SK-N-SH (cell line): Measurements from ENCODE around the gene PROM1. TPM values are rescaled to one million over a fixed set of nuclear protein-coding genes. Genes with fewer than 3 reads are reported as not detected.

Source experiments
- CTCF ChIA-PET: fragments of 300-600, 350-600 bp; formaldehyde crosslinking; extraction: SDS; loops from one replicate; lab custom pipeline; 2021; lab: Yijun Ruan, JAX
- POLR2A ChIA-PET: fragments of 350-600 bp; sonication (Branson Sonifier 250); formaldehyde crosslinking; extraction: SDS; loops from one replicate; lab custom pipeline; 2020; ENCODE audit warnings: antibody characterized with exemption, inconsistent platforms; lab: Yijun Ruan, JAX
- DNase-seq: peaks from one replicate; pipeline ENCODE4 v3.0.0; 2012
- H2AFZ ChIP-seq: fragments of 200-600 bp; sonication (generic); 2 replicates; pipeline ENCODE4 v1.8.1; 2016; ENCODE audit warnings: antibody characterized with exemption, mild to moderate bottlenecking, low read depth
- H3F3A ChIP-seq: fragments of 200-600 bp; sonication (generic); replicated peaks from 2 replicates; pipeline ENCODE3; 2016; ENCODE audit warnings: antibody characterized with exemption, mild to moderate bottlenecking; ENCODE audit not compliant: insufficient read depth
- H3K27ac ChIP-seq, 2 experiments: fragments of 200-500 bp in 1 of 2; fragments of 200-600 bp in 1 of 2; sonication (Bioruptor generic) in 1 of 2; sonication (generic), shearing (Covaris generic) in 1 of 2; 2 replicates each; pipeline versions ENCODE4 v1.5.1 to v1.6.1; 2014 to 2016; ENCODE audit warnings: low read depth in 2 of 2, inconsistent platforms in 1 of 2, low read length in 1 of 2, mild to moderate bottlenecking in 1 of 2, mixed read lengths in 1 of 2
- H3K27me3 ChIP-seq: fragments of 200-600 bp; sonication (generic), shearing (Covaris generic); 2 replicates; pipeline ENCODE4 v1.6.1; 2016; ENCODE audit warnings: mixed run types; ENCODE audit not compliant: insufficient read depth
- H3K36me3 ChIP-seq, 2 experiments: fragments of 200-500 bp in 1 of 2; fragments of 200-600 bp in 1 of 2; sonication (Bioruptor generic) in 1 of 2; sonication (generic) in 1 of 2; replicated peaks in 1 of 2; 2 replicates each; pipeline versions ENCODE3 to v1.5.1; 2014 to 2016; ENCODE audit warnings: low read length in 1 of 2, mild to moderate bottlenecking in 1 of 2; ENCODE audit not compliant: insufficient read depth in 2 of 2, control insufficient read depth in 1 of 2
- H3K4me1 ChIP-seq, 2 experiments: fragments of 200-500 bp in 1 of 2; fragments of 200-600 bp in 1 of 2; sonication (Bioruptor generic) in 1 of 2; sonication (generic), shearing (Covaris generic) in 1 of 2; 2 replicates each; pipeline versions ENCODE4 v1.5.1 to v1.6.1; 2014 to 2016; ENCODE audit warnings: low read depth in 1 of 2, low read length in 1 of 2, mixed run types in 1 of 2; ENCODE audit not compliant: insufficient read depth in 2 of 2, control insufficient read depth in 1 of 2
- H3K4me2 ChIP-seq: fragments of 200-600 bp; sonication (generic), shearing (Covaris generic); 2 replicates; pipeline ENCODE4 v1.6.1; 2017; ENCODE audit warnings: mixed run types
- H3K4me3 ChIP-seq, 2 experiments: fragments of 200-500 bp in 1 of 2; fragments of 200-600 bp in 1 of 2; sonication (Bioruptor generic) in 1 of 2; sonication (generic), shearing (Covaris generic) in 1 of 2; 2 replicates each; pipeline versions ENCODE4 v1.5.1 to v1.8.1; 2014 to 2016; ENCODE audit warnings: low read depth in 2 of 2, inconsistent platforms in 1 of 2, low read length in 1 of 2, mild to moderate bottlenecking in 1 of 2, mixed read lengths in 1 of 2, moderate library complexity in 1 of 2
- H3K79me2 ChIP-seq: fragments of 200-600 bp; sonication (generic); 2 replicates; pipeline ENCODE4 v1.8.1; 2017; ENCODE audit warnings: mild to moderate bottlenecking; ENCODE audit not compliant: insufficient read depth
- H3K9ac ChIP-seq: fragments of 200-600 bp; sonication (generic); 2 replicates; pipeline ENCODE4 v1.6.1; 2017; ENCODE audit warnings: mixed run types
- H3K9me2 ChIP-seq: fragments of 200-600 bp; sonication (generic); 2 replicates; pipeline ENCODE4 v1.6.1; 2017; ENCODE audit warnings: mixed run types
- H3K9me3 ChIP-seq: fragments of 200-600 bp; sonication (generic); 2 replicates; pipeline ENCODE4 v1.6.1; 2017; ENCODE audit warnings: mixed run types, mild to moderate bottlenecking, moderate library complexity
- H4K20me1 ChIP-seq: fragments of 200-600 bp; sonication (generic); 2 replicates; pipeline ENCODE4 v1.6.1; 2017; ENCODE audit warnings: mild to moderate bottlenecking, mixed run types; ENCODE audit not compliant: insufficient read depth
- ELF1 ChIP-seq: IDR thresholded peaks from 2 replicates; pipeline ENCODE4 v1.4.0; 2012
- FOXJ3 ChIP-seq: sonication (generic); formaldehyde crosslinking; IDR thresholded peaks from 2 replicates; pipeline ENCODE4 v1.5.1; 2020; ENCODE audit warnings: mild to moderate bottlenecking, missing genetic modification reagents
- GABPA ChIP-seq: IDR thresholded peaks from 2 replicates; pipeline ENCODE4 v1.4.0; 2012; ENCODE audit warnings: low read depth, mild to moderate bottlenecking
- IRF3 ChIP-seq: fragments of 150-350 bp; IDR thresholded peaks from 2 replicates; pipeline ENCODE4 v1.6.1; 2016; ENCODE audit warnings: mild to moderate bottlenecking, low read depth, low read length
- JUND ChIP-seq: IDR thresholded peaks from 2 replicates; pipeline ENCODE4 v1.4.0; 2012
- MEF2A ChIP-seq: IDR thresholded peaks from 2 replicates; pipeline ENCODE4 v1.4.0; 2012; ENCODE audit warnings: low read depth, borderline replicate concordance
- MXI1 ChIP-seq: IDR thresholded peaks from 2 replicates; pipeline ENCODE4 v1.6.1; 2012; ENCODE audit warnings: mild to moderate bottlenecking, low read depth, low read length, improper control_type of control experiment
- NFIC ChIP-seq: IDR thresholded peaks from 2 replicates; pipeline ENCODE4 v1.4.0; 2012; ENCODE audit warnings: borderline replicate concordance
- PBX3 ChIP-seq: IDR thresholded peaks from 2 replicates; pipeline ENCODE4; 2012
- POLR2AphosphoS5 ChIP-seq: IDR thresholded peaks from 2 replicates; pipeline ENCODE4 v1.6.1; 2012; ENCODE audit warnings: low read depth, low read length
- RAD21 ChIP-seq: IDR thresholded peaks from 2 replicates; pipeline ENCODE4 v1.6.1; 2012; ENCODE audit warnings: mild to moderate bottlenecking, low read length
- RCOR1 ChIP-seq: fragments of 150-350 bp; IDR thresholded peaks from 2 replicates; pipeline ENCODE4 v1.6.1; 2017; ENCODE audit warnings: antibody characterized with exemption, low read length
- TEAD4 ChIP-seq: IDR thresholded peaks from 2 replicates; pipeline ENCODE4 v1.4.0; 2012; ENCODE audit warnings: mild to moderate bottlenecking, borderline replicate concordance; ENCODE audit not compliant: insufficient read depth
- USF2 ChIP-seq: fragments of 150-350 bp; IDR thresholded peaks from 2 replicates; pipeline ENCODE4 v1.6.1; 2017; ENCODE audit warnings: antibody characterized with exemption, low read length, low read depth, borderline replicate concordance
- YY1 ChIP-seq: IDR thresholded peaks from 2 replicates; pipeline ENCODE4 v1.4.0; 2012; ENCODE audit warnings: low read depth, mild to moderate bottlenecking
- ZBTB33 ChIP-seq: IDR thresholded peaks from 2 replicates; pipeline ENCODE4 v1.4.0; 2012; ENCODE audit warnings: low read depth, borderline replicate concordance
- WGBS: methylation state at CpG from one replicate; pipeline ENCODE4 v1.1.6; 2017; ENCODE audit warnings: low lambda C conversion rate; 5-methylcytosine and 5-hydroxymethylcytosine counted together
- polyA plus RNA-seq, 3 experiments: library from polyadenylated mRNA; depleted of rRNA; stranded (reverse); fragments of >200 nt; gene quantifications; 2 replicates each; pipeline ENCODE4 v1.2.3, GENCODE V29; 2012

Gene PROM1
- polyA plus RNA-seq, 1 of the 3 experiments (the other 2 are of a cell fraction) = not detected

GRCh38 chr4:16056681-16057385 lies 27.0 kb downstream of the PROM1 start:
- POLR2A ChIA-PET = no interaction called here
- WGBS = 36% methylated on average over 11 of the region's 11 CpGs
- Histone ChIP-seq H3K36me3 (no peaks in the 10 kb centered on the region), H3K4me3 (no peak overlapping the region), H3K27me3 (peaks cover 4% of the 10 kb centered on the region; the same call in 1 of the 2 replicates), H3F3A (no peaks in the 10 kb centered on the region), H3K9me3 (no peaks in the 10 kb centered on the region), H3K4me2 (no peak overlapping the region), H4K20me1 (no peaks in the 10 kb centered on the region), H3K9me2 (no peaks in the 10 kb centered on the region), H3K79me2 (no peaks in the 10 kb centered on the region), H2AFZ (no peak overlapping the region), H3K4me1 (peaks cover 0 to 11% of the 10 kb centered on the region in 2 experiments; a peak in 2 of 4 replicates), H3K27ac (peak overlapping the region in 1 of 2 experiments; percentile 13; a peak in 1 of 4 replicates), H3K9ac (no peak overlapping the region)
- TF ChIP-seq PBX3 (peak; percentile 18; the same call in 1 of the 2 replicates), MXI1 (peak; percentile 24; the same call in 1 of the 2 replicates), IRF3 (no peak), FOXJ3 (CRISPR knock-in tag) (no peak)
- CTCF ChIA-PET = interaction anchor here (0.6 to 1.0 kb wide), 3 partner anchors 9 to 197 kb away, joined by 3 read pairs; no protein-coding TSS in a partner anchor
- peak; percentile 68 for DNase-seq

- DNase-seq = no peak
- H3K9ac ChIP-seq = no peak overlapping the region
- ChIA-PET CTCF (no interaction called here), POLR2A (no interaction called here)
- peaks cover 0 to 11% of the 10 kb centered on the region in 2 experiments; a peak in 2 of 4 replicates for H3K4me1 ChIP-seq
- H3K9me2 ChIP-seq = no peaks in the 10 kb centered on the region
- H2AFZ ChIP-seq = no peak overlapping the region
- no peaks in the 10 kb centered on the region for H4K20me1 ChIP-seq
- H3K4me3 ChIP-seq = no peak overlapping the region
- H3K36me3 ChIP-seq = no peaks in the 10 kb centered on the region
- H3K27me3 ChIP-seq = peaks cover 4% of the 10 kb centered on the region; the same call in 1 of the 2 replicates
- H3K79me2 ChIP-seq = no peaks in the 10 kb centered on the region
- no peaks in the 10 kb centered on the region for H3K9me3 ChIP-seq
- no peaks in the 10 kb centered on the region for H3F3A ChIP-seq
- H3K4me2 ChIP-seq = no peak overlapping the region
- 56% methylated on average over 6 of the region's 7 CpGs for WGBS
- no peak overlapping the region for H3K27ac ChIP-seq
- no peak for TF ChIP-seq RAD21
- TF ChIP-seq POLR2AphosphoS5 = no peak
- TF ChIP-seq NFIC = no peak
- TF ChIP-seq USF2 = no peak
- TF ChIP-seq JUND = no peak
- TF ChIP-seq ELF1 = no peak
- no peak for TF ChIP-seq TEAD4
- TF ChIP-seq ZBTB33 = no peak
- TF ChIP-seq IRF3 = no peak
- TF ChIP-seq RCOR1 = no peak
- TF ChIP-seq YY1 = no peak
- TF ChIP-seq MEF2A = no peak
- no peak for TF ChIP-seq GABPA
Observed at GRCh38 chr4:16055873-16056272, 27.9 kb downstream of the PROM1 start.
